SK-N-SH treated with all-trans-retinoic acid at 6 μM for 48 hours (cell line): Measurements from ENCODE around the gene UBL7.

ENCODE experiments used
- ATAC-seq: fragments of 200-7000 bp; cut with Tn5 transposase; 3 replicates; pipeline ENCODE4 v1.9.1; 2020; ENCODE audit warnings: mild to moderate bottlenecking, moderate library complexity
- ARNTL ChIP-seq: fragments of 450-650 bp; formaldehyde crosslinking; IDR thresholded peaks from 2 replicates; pipeline ENCODE4 v1.5.0; 2020; ENCODE audit warnings: low read depth, mild to moderate bottlenecking, moderate library complexity, borderline replicate concordance
- BACH2 ChIP-seq: fragments of 250-450 bp; sonication (Bioruptor Pico); IDR thresholded peaks from 2 replicates; pipeline ENCODE4 v1.9.0; 2021; ENCODE audit warnings: mild to moderate bottlenecking, borderline replicate concordance
- CSDC2 ChIP-seq: fragments of 250-450 bp; sonication (Bioruptor Pico); IDR thresholded peaks from 2 replicates; pipeline ENCODE4 v1.5.0; 2020; ENCODE audit warnings: mild to moderate bottlenecking, moderate library complexity
- ESRRG ChIP-seq: fragments of 250-450 bp; sonication (Bioruptor Pico); IDR thresholded peaks from 2 replicates; pipeline ENCODE4 v1.6.1; 2021; ENCODE audit warnings: mild to moderate bottlenecking
- ISL1 ChIP-seq: fragments of 250-450 bp; sonication (Bioruptor Pico); IDR thresholded peaks from 2 replicates; pipeline ENCODE4 v2.1.2; 2022; ENCODE audit warnings: mild to moderate bottlenecking, moderate library complexity
- PATZ1 ChIP-seq: fragments of 250-450 bp; sonication (Bioruptor Pico); IDR thresholded peaks from 2 replicates; pipeline ENCODE4 v1.8.0; 2020; ENCODE audit warnings: mild to moderate bottlenecking, moderate library complexity, borderline replicate concordance
- POU6F1 ChIP-seq: fragments of 250-450 bp; sonication (Bioruptor Pico); IDR thresholded peaks from 2 replicates; pipeline ENCODE4 v1.8.0; 2021; ENCODE audit warnings: low read depth, mild to moderate bottlenecking, moderate library complexity, borderline replicate concordance
- RARB ChIP-seq: fragments of 250-450 bp; sonication (Bioruptor Pico); IDR thresholded peaks from 2 replicates; pipeline ENCODE4 v1.8.0; 2021; ENCODE audit warnings: mild to moderate bottlenecking, moderate library complexity
- SNAI2 ChIP-seq: fragments of 250-450 bp; sonication (Bioruptor Pico); IDR thresholded peaks from 2 replicates; pipeline ENCODE4 v1.5.0; 2020; ENCODE audit warnings: mild to moderate bottlenecking, moderate library complexity
- TCF4 ChIP-seq: fragments of 250-450 bp; sonication (Bioruptor Pico); IDR thresholded peaks from 2 replicates; pipeline ENCODE4 v1.8.0; 2021; ENCODE audit warnings: mild to moderate bottlenecking, moderate library complexity, borderline replicate concordance
- TOX ChIP-seq: fragments of 250-450 bp; sonication (Bioruptor Pico); IDR thresholded peaks from 2 replicates; pipeline ENCODE4 v1.8.0; 2021; ENCODE audit warnings: mild to moderate bottlenecking, moderate library complexity, borderline replicate concordance
- ZC3H10 ChIP-seq: fragments of 250-450 bp; sonication (Bioruptor Pico); IDR thresholded peaks from 2 replicates; pipeline ENCODE4 v1.5.1; 2021; ENCODE audit warnings: mild to moderate bottlenecking, moderate library complexity
- ZFP3 ChIP-seq: fragments of 250-450 bp; sonication (Bioruptor Pico); IDR thresholded peaks from 2 replicates; pipeline ENCODE4 v1.5.0; 2020; ENCODE audit warnings: mild to moderate bottlenecking, moderate library complexity
- ZFP30 ChIP-seq: fragments of 450-650 bp; formaldehyde crosslinking; IDR thresholded peaks from 2 replicates; pipeline ENCODE4 v1.5.0; 2022; ENCODE audit warnings: mild to moderate bottlenecking, moderate library complexity
- ZNF565 ChIP-seq: fragments of 450-650 bp; formaldehyde crosslinking; conservative IDR thresholded peaks from 2 replicates; pipeline ENCODE4 v1.5.0; 2020; ENCODE audit warnings: low read depth, mild to moderate bottlenecking, moderate library complexity
- ZNF70 ChIP-seq: fragments of 450-650 bp; formaldehyde crosslinking; IDR thresholded peaks from 2 replicates; pipeline ENCODE4 v1.5.0; 2020; ENCODE audit warnings: mild to moderate bottlenecking, moderate library complexity
- ZNF8 ChIP-seq: fragments of 450-650 bp; formaldehyde crosslinking; IDR thresholded peaks from 2 replicates; pipeline ENCODE4 v1.5.0; 2020; ENCODE audit warnings: mild to moderate bottlenecking, moderate library complexity
- TF ChIP-seq, protein P1 (sequence below): fragments of 250-450 bp; sonication (Bioruptor Pico); IDR thresholded peaks from 2 replicates; pipeline ENCODE4 v1.5.0; 2020; ENCODE audit warnings: mild to moderate bottlenecking, moderate library complexity
- TF ChIP-seq, protein P2 (sequence below): fragments of 250-450 bp; sonication (Bioruptor Pico); IDR thresholded peaks from 2 replicates; pipeline ENCODE4 v1.5.1; 2021; ENCODE audit warnings: mild to moderate bottlenecking, moderate library complexity

Gene UBL7

GRCh38 chr15:74464897-74465296 is 3.9 kb upstream of the UBL7 start:
- no peak for ATAC-seq
- TF ChIP-seq ZNF565 (CRISPR knock-in tag) (no peak), SNAI2 (CRISPR knock-in tag) (no peak), ZC3H10 (CRISPR knock-in tag) (no peak), PATZ1 (CRISPR knock-in tag) (no peak), TCF4 (CRISPR knock-in tag) (no peak), RARB (CRISPR knock-in tag) (no peak), ESRRG (no peak), CSDC2 (CRISPR knock-in tag) (no peak)
- TF ChIP-seq, protein P1, sequence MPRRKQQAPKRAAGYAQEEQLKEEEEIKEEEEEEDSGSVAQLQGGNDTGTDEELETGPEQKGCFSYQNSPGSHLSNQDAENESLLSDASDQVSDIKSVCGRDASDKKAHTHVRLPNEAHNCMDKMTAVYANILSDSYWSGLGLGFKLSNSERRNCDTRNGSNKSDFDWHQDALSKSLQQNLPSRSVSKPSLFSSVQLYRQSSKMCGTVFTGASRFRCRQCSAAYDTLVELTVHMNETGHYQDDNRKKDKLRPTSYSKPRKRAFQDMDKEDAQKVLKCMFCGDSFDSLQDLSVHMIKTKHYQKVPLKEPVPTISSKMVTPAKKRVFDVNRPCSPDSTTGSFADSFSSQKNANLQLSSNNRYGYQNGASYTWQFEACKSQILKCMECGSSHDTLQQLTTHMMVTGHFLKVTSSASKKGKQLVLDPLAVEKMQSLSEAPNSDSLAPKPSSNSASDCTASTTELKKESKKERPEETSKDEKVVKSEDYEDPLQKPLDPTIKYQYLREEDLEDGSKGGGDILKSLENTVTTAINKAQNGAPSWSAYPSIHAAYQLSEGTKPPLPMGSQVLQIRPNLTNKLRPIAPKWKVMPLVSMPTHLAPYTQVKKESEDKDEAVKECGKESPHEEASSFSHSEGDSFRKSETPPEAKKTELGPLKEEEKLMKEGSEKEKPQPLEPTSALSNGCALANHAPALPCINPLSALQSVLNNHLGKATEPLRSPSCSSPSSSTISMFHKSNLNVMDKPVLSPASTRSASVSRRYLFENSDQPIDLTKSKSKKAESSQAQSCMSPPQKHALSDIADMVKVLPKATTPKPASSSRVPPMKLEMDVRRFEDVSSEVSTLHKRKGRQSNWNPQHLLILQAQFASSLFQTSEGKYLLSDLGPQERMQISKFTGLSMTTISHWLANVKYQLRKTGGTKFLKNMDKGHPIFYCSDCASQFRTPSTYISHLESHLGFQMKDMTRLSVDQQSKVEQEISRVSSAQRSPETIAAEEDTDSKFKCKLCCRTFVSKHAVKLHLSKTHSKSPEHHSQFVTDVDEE (CRISPR knock-in tag): no peak

DNA sequence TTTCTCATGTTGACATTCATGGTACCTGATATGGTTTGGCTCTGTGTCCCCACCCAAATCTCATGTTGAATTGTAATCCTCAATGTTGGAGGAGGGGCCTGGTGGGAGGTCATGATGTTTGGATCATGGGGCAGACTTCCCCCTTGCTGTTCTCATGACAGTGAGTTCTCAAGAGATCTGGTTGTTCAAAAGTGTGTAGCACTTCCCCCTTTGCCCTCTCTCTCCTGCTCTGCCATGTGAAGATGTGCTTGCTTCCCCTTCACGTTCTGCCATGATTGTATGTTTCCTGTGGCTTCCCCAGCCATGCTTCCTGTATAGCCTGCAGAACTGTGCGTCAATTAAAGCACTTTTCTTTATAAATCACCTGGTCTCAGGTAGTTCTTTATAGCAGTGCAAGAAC is 3.3 kb upstream of the UBL7 start:
- ATAC-seq: no peak

More for the DNA sequence above, 3.3 kb upstream of the UBL7 start:
- TF ChIP-seq PATZ1 (CRISPR knock-in tag) (no peak), BACH2 (CRISPR knock-in tag) (no peak), ZNF70 (CRISPR knock-in tag) (no peak), ISL1 (CRISPR knock-in tag) (no peak), ESRRG (no peak), ZFP3 (no peak), SNAI2 (CRISPR knock-in tag) (no peak), TOX (CRISPR knock-in tag) (no peak), ZNF8 (CRISPR knock-in tag) (no peak), POU6F1 (CRISPR knock-in tag) (no peak), ZFP30 (CRISPR knock-in tag) (no peak), ARNTL (CRISPR knock-in tag) (no peak), CSDC2 (CRISPR knock-in tag) (no peak), ZC3H10 (CRISPR knock-in tag) (no peak)
- TF ChIP-seq, protein P1 (CRISPR knock-in tag): no peak
- TF ChIP-seq, protein P2, sequence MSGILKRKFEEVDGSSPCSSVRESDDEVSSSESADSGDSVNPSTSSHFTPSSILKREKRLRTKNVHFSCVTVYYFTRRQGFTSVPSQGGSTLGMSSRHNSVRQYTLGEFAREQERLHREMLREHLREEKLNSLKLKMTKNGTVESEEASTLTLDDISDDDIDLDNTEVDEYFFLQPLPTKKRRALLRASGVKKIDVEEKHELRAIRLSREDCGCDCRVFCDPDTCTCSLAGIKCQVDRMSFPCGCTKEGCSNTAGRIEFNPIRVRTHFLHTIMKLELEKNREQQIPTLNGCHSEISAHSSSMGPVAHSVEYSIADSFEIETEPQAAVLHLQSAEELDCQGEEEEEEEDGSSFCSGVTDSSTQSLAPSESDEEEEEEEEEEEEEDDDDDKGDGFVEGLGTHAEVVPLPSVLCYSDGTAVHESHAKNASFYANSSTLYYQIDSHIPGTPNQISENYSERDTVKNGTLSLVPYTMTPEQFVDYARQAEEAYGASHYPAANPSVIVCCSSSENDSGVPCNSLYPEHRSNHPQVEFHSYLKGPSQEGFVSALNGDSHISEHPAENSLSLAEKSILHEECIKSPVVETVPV (CRISPR knock-in tag): no peak
